Measurements from ENCODE around the gene CIDEC. TPM values are rescaled to one million over a fixed set of nuclear protein-coding genes. Genes with fewer than 3 reads are reported as not detected.

CIDEC gene
- total RNA-seq (2022) (not detected in 2 replicates), Bru-seq, nascent RNA (percentile 9 among the genes with signal in this experiment), BruChase-seq, experiment 1, labeled RNA remaining after a 6-hour chase (percentile 14 among the genes with signal in this experiment), BruChase-seq, experiment 2, labeled RNA remaining after a 2-hour chase (percentile 14 among the genes with signal in this experiment)
- long read RNA-seq, result 0 reads

- ChIA-PET CTCF (no interaction called here), POLR2A (interaction anchor here (0.6 to 1.5 kb wide), 6 partner anchors 9 to 104 kb away, joined by 3 to 7 read pairs (median 3); no protein-coding TSS in a partner anchor)
- Mint-ChIP-seq H3K4me1 (ENCODE audit: insufficient read depth, unreplicated experiment) (peaks cover 17% of the 10 kb centered on the region), H3K27ac (ENCODE audit: low read depth, unreplicated experiment) (peak within 1 kb of the TSS; percentile 27), H3K9me3 (ENCODE audit: unreplicated experiment) (no peaks in the 10 kb centered on the region), H3K4me3 (ENCODE audit: unreplicated experiment) (no peak within 1 kb of the TSS), H3K36me3 (ENCODE audit: insufficient read depth, unreplicated experiment) (no peaks in the 10 kb centered on the region), H3K27me3 (ENCODE audit: insufficient read depth, unreplicated experiment) (no peaks in the 10 kb centered on the region)
- no TSS peak for BruUV-seq (replicated peaks)
- intact Hi-C loops (cut with micrococcal nuclease), result no loop called here
- DNase-seq (ENCODE audit: unreplicated experiment), result no peak
- no peak for TF ChIP-seq CTCF (IDR thresholded peaks at IDR 0.05; ENCODE audit: unreplicated experiment)
Measured at GRCh38 chr3:9879830-9880549, at the start of gene CIDEC. TSS of gene CIDEC (minus strand) at chr3:9880253. CDS start at chr3:9878486, 1,767 bp downstream.

- H3K27me3 Mint-ChIP-seq (ENCODE audit: insufficient read depth, unreplicated experiment), result no peaks in the 10 kb centered on the region
- no TSS peak for BruUV-seq (replicated peaks)
- TF ChIP-seq CTCF (IDR thresholded peaks at IDR 0.05; ENCODE audit: unreplicated experiment), result no peak
- peaks cover 64% of the 10 kb centered on the region for H3K36me3 Mint-ChIP-seq (ENCODE audit: insufficient read depth, unreplicated experiment)
- POLR2A ChIA-PET, result no interaction called here
- no peak for DNase-seq (ENCODE audit: unreplicated experiment)
- H3K27ac Mint-ChIP-seq (ENCODE audit: low read depth, unreplicated experiment), result no peak overlapping the region
- intact Hi-C loops (cut with micrococcal nuclease), result no loop called here
- H3K4me3 Mint-ChIP-seq (ENCODE audit: unreplicated experiment), result no peak overlapping the region
- no peaks in the 10 kb centered on the region for H3K9me3 Mint-ChIP-seq (ENCODE audit: unreplicated experiment)
- H3K4me1 Mint-ChIP-seq (ENCODE audit: insufficient read depth, unreplicated experiment), result peaks cover 9% of the 10 kb centered on the region
- CTCF ChIA-PET, result interaction anchor here (0.6 kb wide), 1 partner anchor 201 kb away, joined by 3 read pairs; no protein-coding TSS in a partner anchor
Measured at GRCh38 chr3:9928158-9928557, 48.1 kb upstream of the CIDEC start.

GRCh38 chr3:9918261-9919038, 38.4 kb upstream of the CIDEC start:
- H3K4me1 Mint-ChIP-seq (ENCODE audit: insufficient read depth, unreplicated experiment), result peaks cover 11% of the 10 kb centered on the region
- BruUV-seq (replicated peaks), result no TSS peak
- intact Hi-C loops (cut with micrococcal nuclease), result no loop called here
- TF ChIP-seq CTCF (IDR thresholded peaks at IDR 0.05; ENCODE audit: unreplicated experiment), result no peak
- DNase-seq (ENCODE audit: unreplicated experiment), result no peak
- H3K27me3 Mint-ChIP-seq (ENCODE audit: insufficient read depth, unreplicated experiment), result no peaks in the 10 kb centered on the region
- no peaks in the 10 kb centered on the region for H3K9me3 Mint-ChIP-seq (ENCODE audit: unreplicated experiment)
- no peak overlapping the region for H3K4me3 Mint-ChIP-seq (ENCODE audit: unreplicated experiment)
- H3K27ac Mint-ChIP-seq (ENCODE audit: low read depth, unreplicated experiment), result no peak overlapping the region
- ChIA-PET CTCF (interaction anchor here (0.9 to 1.0 kb wide), 2 partner anchors 16 to 55 kb away, joined by 3 to 4 read pairs; partner anchors contain the start of gene IL17RE), POLR2A (interaction anchor here (1.1 to 8.4 kb wide), 5 partner anchors 11 to 69 kb away, joined by 3 to 98 read pairs (median 31); partner anchors contain the start of gene CRELD1)
- peaks cover 10% of the 10 kb centered on the region for H3K36me3 Mint-ChIP-seq (ENCODE audit: insufficient read depth, unreplicated experiment)
